ENCODE measurements around the gene EED.

DNA sequence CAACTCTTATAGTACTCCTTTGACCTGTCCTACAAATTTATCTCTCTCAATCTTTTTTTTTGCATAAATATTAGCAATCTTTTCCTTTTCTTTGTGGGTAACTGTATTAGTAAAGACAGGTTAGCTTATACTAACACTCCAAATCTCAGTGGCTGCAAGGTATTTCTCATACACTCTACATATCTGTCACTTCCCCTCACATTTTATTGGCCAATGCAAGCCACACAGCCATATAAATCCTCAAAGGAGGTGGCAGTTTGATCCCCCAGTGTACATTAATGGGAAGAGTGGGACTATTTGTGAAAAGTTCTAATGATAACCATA is 42.6 kb upstream of the EED start:
- TF ChIP-seq, protein P1, sequence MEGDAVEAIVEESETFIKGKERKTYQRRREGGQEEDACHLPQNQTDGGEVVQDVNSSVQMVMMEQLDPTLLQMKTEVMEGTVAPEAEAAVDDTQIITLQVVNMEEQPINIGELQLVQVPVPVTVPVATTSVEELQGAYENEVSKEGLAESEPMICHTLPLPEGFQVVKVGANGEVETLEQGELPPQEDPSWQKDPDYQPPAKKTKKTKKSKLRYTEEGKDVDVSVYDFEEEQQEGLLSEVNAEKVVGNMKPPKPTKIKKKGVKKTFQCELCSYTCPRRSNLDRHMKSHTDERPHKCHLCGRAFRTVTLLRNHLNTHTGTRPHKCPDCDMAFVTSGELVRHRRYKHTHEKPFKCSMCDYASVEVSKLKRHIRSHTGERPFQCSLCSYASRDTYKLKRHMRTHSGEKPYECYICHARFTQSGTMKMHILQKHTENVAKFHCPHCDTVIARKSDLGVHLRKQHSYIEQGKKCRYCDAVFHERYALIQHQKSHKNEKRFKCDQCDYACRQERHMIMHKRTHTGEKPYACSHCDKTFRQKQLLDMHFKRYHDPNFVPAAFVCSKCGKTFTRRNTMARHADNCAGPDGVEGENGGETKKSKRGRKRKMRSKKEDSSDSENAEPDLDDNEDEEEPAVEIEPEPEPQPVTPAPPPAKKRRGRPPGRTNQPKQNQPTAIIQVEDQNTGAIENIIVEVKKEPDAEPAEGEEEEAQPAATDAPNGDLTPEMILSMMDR (IDR thresholded peaks at IDR 0.05), result no peak
- TF ChIP-seq POLR2A (IDR thresholded peaks at IDR 0.05) (no peak), EP300 (IDR thresholded peaks at IDR 0.05) (no peak)
